GF-D8 (cell line): Measurements from ENCODE around the gene RPS6KA2.

ENCODE experiments used
- DNase-seq: peaks from one replicate; lab custom pipeline; 2025; lab: John Stamatoyannopoulos, UW

The RPS6KA2 gene

DNA sequence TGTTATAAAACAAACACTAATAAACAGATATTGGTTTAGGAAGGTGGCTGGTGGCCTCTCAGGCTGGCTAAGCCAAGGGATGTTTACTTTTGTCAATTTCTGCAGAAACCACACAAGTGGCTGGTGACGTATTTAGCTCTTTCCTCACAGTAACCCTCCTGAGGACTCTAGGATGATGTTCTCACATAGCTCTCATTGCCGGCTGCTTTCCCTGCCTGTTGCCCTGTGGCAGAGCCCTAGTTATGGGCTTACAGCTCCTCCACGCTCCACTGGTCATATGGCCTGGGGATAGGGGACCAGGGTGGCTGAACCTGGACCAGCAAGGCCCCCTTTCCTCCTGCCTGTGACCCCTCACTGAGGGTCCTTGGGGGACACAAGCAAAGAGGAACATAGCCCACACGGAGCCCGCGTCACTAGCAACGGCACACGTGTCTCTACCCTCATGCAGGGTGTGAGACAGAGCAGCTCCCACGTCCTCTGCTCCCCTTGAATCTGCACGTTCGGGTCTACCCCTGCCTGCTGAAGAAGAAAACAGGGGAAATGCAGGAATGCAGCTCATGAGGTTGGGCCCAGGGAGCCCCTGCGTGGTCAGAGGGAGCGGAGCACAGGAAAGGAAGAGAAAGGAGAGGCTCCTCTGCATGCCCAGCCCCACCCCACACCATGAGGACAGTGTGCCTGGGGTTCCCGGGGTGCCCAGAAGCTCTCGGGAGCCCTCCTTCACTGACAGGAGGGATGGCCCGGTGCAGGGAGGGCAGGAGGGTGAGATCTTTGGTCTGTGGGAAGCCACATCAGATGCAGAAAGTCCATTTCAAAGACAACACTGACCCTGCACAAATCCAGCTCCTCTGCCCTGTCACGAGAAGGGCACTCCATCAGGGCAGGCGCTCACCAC, 54.4 kb downstream of the RPS6KA2 start:
- DNase-seq = no peak

DNA sequence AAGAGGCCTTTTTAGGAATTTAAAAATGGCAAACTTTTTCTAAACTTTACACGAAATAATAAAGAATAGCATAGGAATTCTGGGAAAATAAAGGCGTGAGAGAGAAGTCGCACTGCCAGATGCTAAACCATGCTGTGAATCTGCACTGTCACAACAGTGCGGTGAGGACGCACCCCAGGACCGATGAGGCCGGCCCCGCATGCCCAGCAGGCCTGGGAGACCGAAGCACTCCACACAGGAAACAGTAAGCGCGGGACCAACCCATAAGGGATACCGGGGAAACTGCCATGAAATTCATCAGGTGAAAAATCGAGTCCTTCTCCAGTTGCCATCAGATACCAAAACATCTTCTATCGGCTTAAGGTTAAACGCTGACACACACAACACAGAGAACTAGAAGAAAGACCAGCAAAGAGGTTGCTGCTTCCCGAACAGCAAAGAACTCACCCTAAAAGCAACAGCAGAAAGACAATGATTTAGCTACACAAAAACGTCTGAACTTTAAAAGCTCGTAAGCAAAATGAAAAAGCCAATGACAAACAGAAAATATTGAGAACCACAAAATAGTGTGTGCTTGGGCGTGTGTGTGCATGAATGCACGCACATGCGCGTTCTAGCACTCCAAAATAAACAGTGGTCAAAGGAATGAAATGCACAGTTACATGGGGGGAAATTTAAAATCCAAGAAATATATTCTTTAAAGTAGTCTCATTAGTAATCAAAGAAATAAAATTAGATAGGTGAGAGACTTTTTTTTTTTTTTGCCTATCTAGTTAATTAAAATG, 55.9 kb downstream of the RPS6KA2 start:
- DNase-seq = no peak

DNA sequence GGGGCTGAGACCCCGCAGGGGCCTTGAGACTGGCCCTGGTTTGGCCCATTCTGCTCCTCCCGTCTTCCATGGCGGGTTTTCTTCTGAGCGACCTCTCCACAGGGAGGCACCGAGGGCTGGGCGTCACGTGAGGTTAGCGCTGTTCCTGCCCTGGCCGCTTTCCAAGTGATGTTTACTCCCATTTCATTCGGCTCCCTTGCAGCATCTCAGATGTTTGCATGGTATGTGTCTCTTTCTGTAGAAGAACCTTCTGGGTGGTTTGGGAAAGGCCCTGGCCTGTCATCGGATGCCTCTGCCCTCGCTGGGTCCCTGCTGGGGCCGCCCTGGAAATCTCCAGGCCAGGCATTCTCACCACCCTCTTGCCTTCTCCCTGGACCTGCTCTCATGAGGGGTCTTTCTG, 57.8 kb downstream of the RPS6KA2 start:
- DNase-seq = no peak

DNA sequence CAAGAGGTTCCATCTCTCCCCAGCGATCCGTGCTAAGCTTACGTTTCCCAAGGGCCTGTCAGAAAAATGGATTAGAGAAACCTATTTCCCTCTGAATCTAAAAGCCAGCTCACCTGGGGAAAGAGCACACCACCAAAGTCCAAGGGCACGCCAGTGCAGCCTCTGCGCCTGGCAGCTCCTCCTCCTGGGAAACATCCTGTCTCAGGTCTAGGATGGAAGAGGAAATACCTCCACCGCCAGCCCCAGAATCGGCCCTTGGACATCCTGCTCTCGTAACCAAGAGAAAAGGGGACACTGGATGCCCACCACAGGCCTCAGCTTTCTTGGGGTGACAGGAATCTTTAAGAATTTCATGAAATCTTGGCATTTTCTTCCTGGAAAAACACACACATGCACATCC, 59.2 kb downstream of the RPS6KA2 start:
- no peak for DNase-seq

DNA sequence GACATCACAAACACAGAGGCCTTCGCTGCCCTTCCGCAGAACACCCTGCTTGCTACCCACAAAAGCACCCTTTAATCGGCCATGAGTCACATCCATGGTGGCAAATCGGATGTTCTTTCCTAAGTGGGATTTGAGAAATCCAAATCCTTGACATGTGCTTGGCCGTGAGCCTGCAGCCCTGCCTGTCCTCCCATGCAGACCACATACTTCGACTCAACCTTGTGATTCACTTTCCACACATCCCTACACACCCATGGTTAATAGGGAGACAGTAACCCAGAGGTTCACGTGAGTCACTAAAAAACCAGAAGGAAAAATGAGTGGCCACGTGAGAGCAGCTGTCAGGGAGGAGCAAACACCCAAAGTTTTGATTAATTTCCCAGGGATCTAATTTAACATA, 59.9 kb downstream of the RPS6KA2 start:
- no peak for DNase-seq

GRCh38 chr6:166566026-166567011, 60.7 kb downstream of the RPS6KA2 start:
- DNase-seq = no peak

DNA sequence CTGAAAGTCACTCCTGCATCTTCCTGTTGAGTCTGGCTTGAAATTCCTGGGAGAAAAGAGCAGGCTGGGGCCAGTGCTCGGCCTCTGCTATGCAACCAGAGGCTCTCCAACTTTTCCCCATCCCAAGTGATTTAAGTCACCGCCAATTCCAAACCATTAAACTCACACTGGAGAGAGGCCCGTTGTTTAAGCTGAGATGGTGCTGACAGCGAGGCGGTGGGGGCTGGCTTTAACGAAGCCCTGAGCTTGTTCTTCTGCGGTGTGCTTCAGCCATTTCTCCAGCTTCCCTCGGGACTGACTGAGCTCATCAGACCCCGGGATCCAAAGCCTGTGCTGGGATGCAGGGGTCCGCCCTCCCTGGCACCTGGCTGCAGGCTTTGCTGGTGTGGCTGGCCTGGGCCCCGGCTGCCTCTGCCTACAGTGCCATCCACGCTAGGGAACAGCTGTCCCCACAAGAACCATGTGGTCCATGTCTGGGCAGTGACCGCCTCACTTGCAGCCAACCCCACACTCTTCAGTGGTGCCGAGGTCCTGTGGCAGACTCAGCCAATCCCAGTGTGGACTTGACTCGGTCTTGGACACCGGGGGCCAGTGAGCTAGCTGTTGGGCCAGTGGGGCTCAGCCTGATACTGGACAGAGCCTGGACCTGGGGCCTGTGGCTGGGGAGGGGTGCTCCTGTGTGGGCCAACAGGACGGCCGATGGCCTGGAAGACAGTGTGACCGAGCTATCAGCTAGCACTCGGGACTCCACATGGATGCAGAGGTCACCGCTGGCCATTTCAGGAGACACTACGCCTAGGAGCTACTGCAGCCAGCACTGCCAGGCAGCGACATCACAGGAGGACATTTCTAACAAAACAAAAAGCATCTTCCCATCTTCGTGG, 61.7 kb downstream of the RPS6KA2 start:
- DNase-seq = no peak

DNA sequence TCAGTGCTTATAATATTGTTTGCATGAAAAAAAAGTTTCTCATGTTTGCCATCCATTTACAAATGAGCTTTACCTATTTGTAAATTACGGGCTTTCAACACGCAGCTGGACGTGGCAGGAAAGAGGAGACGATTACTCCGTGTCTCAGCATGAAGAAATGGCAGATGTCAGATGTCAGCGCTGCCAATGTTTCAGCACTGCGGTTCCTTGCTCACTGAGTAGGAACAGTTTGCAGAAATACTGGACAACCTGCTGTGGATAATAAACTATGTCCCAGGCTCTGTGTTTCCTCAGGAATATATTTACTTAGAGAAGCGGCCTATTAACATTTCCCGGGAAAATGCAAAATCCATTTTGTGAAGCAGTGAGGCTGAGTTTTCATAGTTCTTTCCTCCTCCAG, 63.2 kb downstream of the RPS6KA2 start:
- DNase-seq = no peak

DNA sequence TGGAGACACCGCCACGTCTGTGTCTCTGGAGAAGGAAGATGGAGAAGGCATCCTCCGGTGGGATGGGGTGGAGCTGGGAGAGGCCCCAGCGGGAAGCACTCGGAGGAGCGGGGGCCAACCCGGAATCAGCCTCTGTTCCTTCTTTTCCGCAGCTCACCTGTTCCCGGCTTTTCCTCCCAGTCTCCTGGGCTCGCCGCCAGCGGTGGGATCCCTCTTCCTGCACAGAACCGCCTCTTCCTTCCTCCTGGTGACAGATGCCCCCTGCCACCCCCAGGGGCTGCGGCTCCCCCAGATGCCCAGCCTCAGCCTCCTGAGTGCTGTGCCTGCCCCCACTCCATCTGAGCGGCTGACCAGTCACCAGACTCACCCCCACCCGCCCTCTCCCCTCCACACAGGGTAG, 63.9 kb downstream of the RPS6KA2 start:
- DNase-seq = no peak

GRCh38 chr6:166562726-166563125, 64.3 kb downstream of the RPS6KA2 start:
- no peak for DNase-seq

DNA sequence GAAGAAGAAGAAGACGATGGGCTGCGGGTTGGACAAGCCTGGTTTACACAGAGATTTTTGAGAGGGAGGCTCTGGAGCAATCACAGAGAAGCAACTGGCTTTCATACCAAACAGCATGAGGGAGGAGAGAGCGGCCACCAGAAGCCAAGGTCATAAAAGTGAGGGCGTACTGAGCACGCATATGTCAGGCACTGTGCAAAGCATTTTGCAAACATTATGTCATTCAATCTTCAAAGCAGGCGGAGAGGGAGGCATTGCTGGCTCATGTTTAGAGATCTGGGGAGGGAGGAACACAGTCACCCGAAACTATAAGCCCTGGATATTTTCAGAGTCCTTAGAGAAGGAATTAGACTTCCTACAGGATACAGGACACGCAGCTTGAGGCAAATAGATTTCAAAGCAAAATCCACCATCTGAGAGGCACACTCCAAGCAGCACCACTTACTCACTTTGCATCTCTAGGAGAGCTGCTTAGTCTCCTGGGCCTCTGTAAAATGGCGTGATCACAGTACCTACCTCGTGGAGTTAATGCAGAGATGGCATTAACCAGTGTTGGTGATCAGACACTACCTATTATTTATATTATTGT, 65.2 kb downstream of the RPS6KA2 start:
- DNase-seq = no peak

DNA sequence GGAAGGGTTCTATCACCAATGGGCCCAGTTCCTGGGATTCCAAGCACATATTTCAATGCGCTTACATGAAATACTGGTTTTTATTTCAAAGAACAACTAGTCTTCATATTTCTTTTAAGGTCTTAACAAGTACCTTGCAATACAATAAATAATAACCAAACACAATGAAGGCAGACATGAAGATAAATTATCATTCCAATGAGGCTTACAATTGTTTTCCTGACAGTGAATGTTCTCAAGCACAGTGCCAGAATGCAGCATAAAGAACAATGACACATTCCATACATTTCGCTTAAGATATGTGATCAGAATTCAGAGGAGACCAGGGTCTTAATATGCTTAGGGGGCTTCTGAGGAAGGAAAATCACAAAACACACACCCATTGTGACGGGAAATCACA, 66.8 kb downstream of the RPS6KA2 start:
- DNase-seq = no peak

DNA sequence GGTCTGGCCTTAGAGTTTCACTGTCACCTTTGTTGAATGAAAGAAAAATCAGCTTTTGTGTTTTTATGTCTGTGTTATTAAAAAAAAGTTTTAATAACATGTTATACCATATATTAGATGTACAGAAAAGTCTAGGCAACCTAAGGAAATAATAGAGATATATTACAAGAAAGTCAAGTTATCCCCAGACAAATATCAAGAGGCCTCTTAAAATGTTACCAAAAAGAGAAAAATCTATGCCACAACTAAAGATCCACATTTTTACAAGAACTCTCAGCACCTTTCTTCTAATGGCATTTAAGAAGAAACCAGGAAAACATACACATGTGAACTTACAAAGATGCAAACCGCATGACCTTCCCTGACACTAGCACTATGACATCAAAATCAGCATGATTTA, 67.4 kb downstream of the RPS6KA2 start:
- DNase-seq = no peak

- no peak for DNase-seq
These were observed 67.8 kb downstream of the RPS6KA2 start for GRCh38 chr6:166559211-166559610.

DNA sequence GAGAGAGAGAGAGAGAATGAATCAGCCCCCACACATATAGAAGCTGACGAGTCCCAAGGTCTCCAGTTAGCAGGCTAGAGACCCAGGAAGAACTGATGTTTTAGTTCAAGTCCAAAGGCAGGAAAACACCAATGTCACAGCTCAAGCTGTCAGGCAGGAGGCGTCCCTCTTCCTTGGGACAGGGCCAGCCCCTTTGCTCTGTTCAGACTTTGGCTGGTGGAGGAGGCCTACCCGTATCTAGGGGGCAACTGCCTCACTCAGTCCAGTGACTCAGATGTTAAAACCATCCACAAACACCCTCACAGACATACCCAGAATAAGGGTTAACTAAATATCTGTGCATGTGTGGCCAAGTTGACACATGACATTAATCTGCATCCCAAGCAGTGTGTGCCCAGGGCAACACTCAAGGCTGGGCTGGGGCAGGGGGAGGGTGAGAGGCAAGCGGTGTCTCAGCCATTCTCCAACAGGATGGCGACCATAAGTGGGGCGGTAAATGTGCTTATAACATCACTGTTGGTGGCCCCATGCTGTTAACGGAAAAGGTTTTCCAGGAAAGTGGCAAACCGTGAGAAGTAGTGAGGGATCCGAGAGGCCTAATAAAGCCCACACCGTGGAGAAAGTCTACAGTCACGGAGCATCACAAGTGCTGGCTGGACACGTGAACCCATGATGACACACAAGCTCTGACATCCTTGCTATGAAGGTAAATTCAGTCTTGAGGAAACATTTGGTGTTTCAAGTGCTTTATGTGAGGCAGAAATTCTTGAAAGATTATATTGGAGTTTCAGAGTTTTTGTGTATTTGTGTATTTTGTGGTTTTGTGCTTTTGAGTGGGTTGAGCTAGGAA, 68.7 kb downstream of the RPS6KA2 start:
- no peak for DNase-seq

DNA sequence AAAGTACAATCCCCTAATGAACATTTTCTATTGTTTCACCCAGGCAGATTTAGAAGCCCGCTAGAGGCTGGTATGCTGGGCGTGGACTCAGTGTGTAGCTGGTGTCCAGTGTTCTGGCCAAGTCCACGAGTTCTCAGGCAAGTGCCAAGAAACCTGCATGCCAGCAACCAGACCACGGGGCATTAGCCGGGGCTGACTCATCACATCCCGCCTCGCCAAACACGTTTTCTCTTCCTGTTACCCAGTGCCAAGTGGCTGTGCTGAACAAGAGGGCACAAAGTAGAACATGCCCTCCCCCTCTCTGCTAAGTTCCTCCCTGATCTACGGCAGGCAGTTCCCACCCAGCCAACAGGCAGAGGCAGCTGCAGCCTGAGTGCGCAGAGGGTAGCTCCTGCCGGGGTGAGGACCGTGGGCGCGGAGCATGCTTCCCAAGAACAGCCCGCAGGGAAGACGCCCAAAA, 70.2 kb downstream of the RPS6KA2 start:
- peak; percentile 5 for DNase-seq

DNA sequence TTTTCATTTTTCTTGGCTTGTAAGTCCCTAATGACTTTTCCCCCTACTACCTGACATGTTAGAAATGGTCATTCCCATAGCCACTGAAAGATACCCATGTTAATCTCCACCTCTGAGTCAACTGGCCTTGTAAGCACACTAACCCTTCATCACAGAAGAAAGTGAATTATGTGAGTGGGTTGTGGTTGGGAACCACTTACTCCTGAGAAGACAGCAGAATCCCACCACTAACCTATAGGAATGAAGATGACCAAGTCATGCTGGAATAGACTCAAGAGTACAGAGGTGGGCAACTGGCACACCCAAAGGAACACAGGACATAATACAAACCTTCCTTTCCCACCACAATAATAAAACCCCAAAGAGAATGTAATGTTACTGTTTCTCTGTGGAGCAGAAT, 70.7 kb downstream of the RPS6KA2 start:
- no peak for DNase-seq

GRCh38 chr6:166555086-166555485, 72.0 kb downstream of the RPS6KA2 start:
- no peak for DNase-seq

- DNase-seq = no peak
These were observed 72.7 kb downstream of the RPS6KA2 start for GRCh38 chr6:166554316-166554715.
